Measurements from ENCODE around the gene LARP1. TPM values are rescaled to one million over a fixed set of nuclear protein-coding genes. Genes with fewer than 3 reads are reported as not detected.
A peak's percentile ranks its signal among the peaks of the same experiment; 100 is the strongest.

LARP1 gene
- polyA plus RNA-seq, 1 donor (not counting 4 experiments of a cell fraction or from before 2014, with no cell fraction given) = 65.6 TPM

DNA sequence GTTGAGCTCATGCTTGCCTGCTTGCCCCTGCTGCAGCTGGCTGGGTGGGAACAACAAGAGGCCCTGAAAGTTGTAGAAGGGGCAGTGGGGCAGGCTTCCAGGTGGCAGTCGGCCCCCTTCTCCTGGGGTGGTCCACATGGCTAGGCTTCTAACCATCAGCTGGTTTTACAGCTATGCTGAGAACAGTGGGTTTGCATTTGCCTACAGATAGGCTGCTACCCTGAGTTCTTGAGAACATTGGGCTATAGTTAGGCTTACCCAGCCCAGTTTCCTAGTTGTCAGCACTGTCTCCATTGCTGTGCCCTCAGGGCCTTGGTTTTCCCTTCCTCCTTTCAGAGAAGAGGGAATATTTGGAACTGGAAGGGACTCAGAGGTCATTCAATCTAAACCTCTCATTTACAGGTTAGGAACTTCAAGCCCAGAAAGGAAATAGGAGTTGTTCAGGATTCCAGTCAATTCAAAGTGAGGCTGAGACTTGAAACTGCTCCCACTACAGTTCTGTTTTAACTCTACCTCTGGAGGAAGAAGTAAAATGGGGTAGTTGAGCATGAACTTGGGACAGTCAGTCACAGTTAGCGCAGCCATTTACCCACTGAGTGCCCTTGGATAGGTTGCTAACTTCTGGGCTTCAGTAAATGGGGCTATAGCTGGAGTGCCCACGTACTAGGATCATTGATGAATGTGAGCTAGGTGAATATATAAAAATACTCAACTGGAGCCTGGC is 11.5 kb downstream of the LARP1 start:
- Histone ChIP-seq H2AFZ (ENCODE audit: control insufficient read depth, low read length) (no peak overlapping the region), H4K20me1 (ENCODE audit: control insufficient read depth, extremely low read depth, insufficient read depth, low read length) (peaks cover 67% of the 10 kb centered on the region), H3K9me3 (ENCODE audit: control insufficient read depth, low read depth, low read length) (no peaks in the 10 kb centered on the region), H3K9me1 (ENCODE audit: control insufficient read depth, extremely low read depth, insufficient read depth, low read length) (peaks cover 31% of the 10 kb centered on the region), H3K27ac (ENCODE audit: control insufficient read depth, insufficient read depth, low read length) (peak overlapping the region; percentile 24), H3K27me3 (ENCODE audit: control insufficient read depth, extremely low read depth, insufficient read depth, low read length) (no peaks in the 10 kb centered on the region), H3K4me3 (ENCODE audit: control insufficient read depth in 2 of 3, extremely low read depth in 1 of 3, insufficient read depth in 2 of 3, low read depth in 1 of 3, low read length in 3 of 3) (no peak overlapping the region), H3K9ac (ENCODE audit: control insufficient read depth, extremely low read depth, insufficient read depth, low read length) (no peak overlapping the region), H3K79me2 (ENCODE audit: control insufficient read depth, insufficient read depth, low read length) (peaks cover 98% of the 10 kb centered on the region), H3K4me2 (ENCODE audit: control insufficient read depth, extremely low read depth, insufficient read depth, low read depth, low read length) (no peak overlapping the region), H3K4me1 (ENCODE audit: control insufficient read depth, extremely low read depth, insufficient read depth, low read length) (peaks cover 26% of the 10 kb centered on the region), H3K36me3 (ENCODE audit: control insufficient read depth in 2 of 2, extremely low read depth in 1 of 2, insufficient read depth in 2 of 2, low read length in 2 of 2) (peaks cover 1 to 18% of the 10 kb centered on the region in 2 experiments)
- DNase-seq (ENCODE audit: low read depth, low spot score) (no peak), FAIRE-seq (no peak)
- dilution Hi-C loops (cut with MboI; ENCODE audit: extremely low pct_ligation_motif_present, low sequenced_read_pairs) = no loop called here
- TF ChIP-seq, protein P1, sequence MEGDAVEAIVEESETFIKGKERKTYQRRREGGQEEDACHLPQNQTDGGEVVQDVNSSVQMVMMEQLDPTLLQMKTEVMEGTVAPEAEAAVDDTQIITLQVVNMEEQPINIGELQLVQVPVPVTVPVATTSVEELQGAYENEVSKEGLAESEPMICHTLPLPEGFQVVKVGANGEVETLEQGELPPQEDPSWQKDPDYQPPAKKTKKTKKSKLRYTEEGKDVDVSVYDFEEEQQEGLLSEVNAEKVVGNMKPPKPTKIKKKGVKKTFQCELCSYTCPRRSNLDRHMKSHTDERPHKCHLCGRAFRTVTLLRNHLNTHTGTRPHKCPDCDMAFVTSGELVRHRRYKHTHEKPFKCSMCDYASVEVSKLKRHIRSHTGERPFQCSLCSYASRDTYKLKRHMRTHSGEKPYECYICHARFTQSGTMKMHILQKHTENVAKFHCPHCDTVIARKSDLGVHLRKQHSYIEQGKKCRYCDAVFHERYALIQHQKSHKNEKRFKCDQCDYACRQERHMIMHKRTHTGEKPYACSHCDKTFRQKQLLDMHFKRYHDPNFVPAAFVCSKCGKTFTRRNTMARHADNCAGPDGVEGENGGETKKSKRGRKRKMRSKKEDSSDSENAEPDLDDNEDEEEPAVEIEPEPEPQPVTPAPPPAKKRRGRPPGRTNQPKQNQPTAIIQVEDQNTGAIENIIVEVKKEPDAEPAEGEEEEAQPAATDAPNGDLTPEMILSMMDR (optimal IDR thresholded peaks at IDR 0.05 in 1 of 3, IDR thresholded peaks at IDR 0.05 in 1 of 3, conservative IDR thresholded peaks at IDR 0.05 in 1 of 3; ENCODE audit: extremely low read depth in 1 of 3, insufficient read depth in 2 of 3, low read length in 3 of 3) = no peak
- TF ChIP-seq EZH2 (IDR thresholded peaks at IDR 0.05; ENCODE audit: low read length) = no peak

DNA sequence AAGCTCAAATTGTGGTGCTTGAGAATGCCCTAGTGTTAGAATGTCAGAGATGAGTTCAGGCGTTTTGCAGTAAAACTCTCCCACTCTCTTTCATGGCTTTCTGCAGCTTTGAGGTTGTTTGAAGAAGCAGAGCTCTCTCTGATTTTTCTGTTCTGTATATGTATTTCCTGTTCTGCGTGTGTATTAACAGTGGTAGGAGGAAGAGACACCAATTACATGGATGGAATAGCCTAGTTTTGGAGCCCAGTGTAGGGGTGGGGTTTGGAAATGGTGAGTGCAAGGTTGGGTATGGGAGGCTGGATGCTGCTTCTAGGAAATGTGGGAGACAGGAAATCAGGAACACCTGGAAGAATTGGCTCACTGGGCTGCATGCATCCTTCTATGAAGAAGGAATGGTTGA is 12.4 kb downstream of the LARP1 start:
- Histone ChIP-seq H3K4me3 (ENCODE audit: control insufficient read depth in 2 of 3, extremely low read depth in 1 of 3, insufficient read depth in 2 of 3, low read depth in 1 of 3, low read length in 3 of 3) (no peak overlapping the region), H3K27ac (ENCODE audit: control insufficient read depth, insufficient read depth, low read length) (no peak overlapping the region), H2AFZ (ENCODE audit: control insufficient read depth, low read length) (no peak overlapping the region), H3K27me3 (ENCODE audit: control insufficient read depth, extremely low read depth, insufficient read depth, low read length) (no peaks in the 10 kb centered on the region), H3K4me1 (ENCODE audit: control insufficient read depth, extremely low read depth, insufficient read depth, low read length) (peaks cover 26% of the 10 kb centered on the region), H3K36me3 (ENCODE audit: control insufficient read depth in 2 of 2, extremely low read depth in 1 of 2, insufficient read depth in 2 of 2, low read length in 2 of 2) (peaks cover 1 to 19% of the 10 kb centered on the region in 2 experiments), H3K79me2 (ENCODE audit: control insufficient read depth, insufficient read depth, low read length) (peaks cover 98% of the 10 kb centered on the region), H3K9me1 (ENCODE audit: control insufficient read depth, extremely low read depth, insufficient read depth, low read length) (peaks cover 31% of the 10 kb centered on the region), H3K4me2 (ENCODE audit: control insufficient read depth, extremely low read depth, insufficient read depth, low read depth, low read length) (no peak overlapping the region), H3K9ac (ENCODE audit: control insufficient read depth, extremely low read depth, insufficient read depth, low read length) (no peak overlapping the region), H4K20me1 (ENCODE audit: control insufficient read depth, extremely low read depth, insufficient read depth, low read length) (peaks cover 71% of the 10 kb centered on the region), H3K9me3 (ENCODE audit: control insufficient read depth, low read depth, low read length) (no peaks in the 10 kb centered on the region)
- TF ChIP-seq, protein P1 (optimal IDR thresholded peaks at IDR 0.05 in 1 of 3, IDR thresholded peaks at IDR 0.05 in 1 of 3, conservative IDR thresholded peaks at IDR 0.05 in 1 of 3; ENCODE audit: extremely low read depth in 1 of 3, insufficient read depth in 2 of 3, low read length in 3 of 3) = no peak
- TF ChIP-seq EZH2 (IDR thresholded peaks at IDR 0.05; ENCODE audit: low read length) = no peak
- no peak for FAIRE-seq
- dilution Hi-C loops (cut with MboI; ENCODE audit: extremely low pct_ligation_motif_present, low sequenced_read_pairs) = no loop called here
- no peak for DNase-seq (ENCODE audit: low read depth, low spot score)
